NCI-H1105 (cell line): Measurements from ENCODE around the gene EYA2.
A peak's percentile ranks its signal among the peaks of the same experiment; 100 is the strongest.

Source experiments
- DNase-seq: peaks from one replicate; lab custom pipeline; 2025; lab: John Stamatoyannopoulos, UW

EYA2 gene

DNA sequence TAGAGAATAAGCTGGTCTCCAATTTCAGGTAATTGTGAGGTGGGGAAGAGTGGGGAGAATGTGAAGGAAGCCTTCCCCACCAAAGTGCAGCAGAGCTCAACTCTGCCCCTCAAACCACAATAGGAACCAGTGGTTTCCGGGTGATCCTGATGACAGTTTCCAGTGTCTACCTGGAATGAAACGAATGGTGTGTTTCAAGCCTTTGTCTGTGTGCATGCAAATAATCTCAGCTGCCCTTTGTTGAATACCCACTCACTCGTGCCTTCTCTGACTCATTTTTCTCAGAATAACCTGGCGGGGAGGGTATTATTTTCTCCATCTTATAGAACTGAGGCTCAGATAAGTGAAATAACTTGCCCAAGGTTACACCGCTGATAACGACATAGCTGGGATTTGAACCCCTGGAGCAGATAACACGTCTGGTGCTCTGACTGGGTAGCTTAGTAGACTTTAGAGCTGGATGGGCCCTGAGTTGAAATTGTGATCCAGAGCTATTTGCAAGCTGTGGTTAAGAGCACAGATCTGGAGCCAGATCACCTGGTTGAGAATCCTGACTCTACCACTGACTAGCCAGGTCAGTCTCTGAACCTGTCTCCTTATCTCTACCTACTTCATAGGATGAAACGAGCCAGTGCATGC is 85.1 kb downstream of the EYA2 start:
- DNase-seq, result no peak

DNA sequence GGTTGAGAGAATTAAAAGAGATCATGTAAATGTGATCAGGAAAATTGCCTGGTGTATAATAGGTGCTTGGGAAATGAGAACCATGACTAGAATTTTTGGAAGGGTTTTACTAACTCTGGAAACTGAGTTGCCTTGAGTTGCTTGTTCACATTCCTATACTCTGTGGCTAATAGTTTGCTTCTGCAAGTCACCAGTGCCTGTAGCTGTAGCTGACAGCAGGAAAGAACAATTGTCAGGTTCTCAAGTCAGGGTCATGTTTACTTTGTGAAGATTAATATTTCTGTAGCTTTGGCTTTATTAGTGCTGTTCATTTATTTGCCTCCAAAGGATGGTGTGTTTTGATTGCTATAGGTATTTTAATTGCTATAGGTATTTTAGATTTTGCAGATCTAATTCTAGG is 86.5 kb downstream of the EYA2 start:
- no peak for DNase-seq

DNA sequence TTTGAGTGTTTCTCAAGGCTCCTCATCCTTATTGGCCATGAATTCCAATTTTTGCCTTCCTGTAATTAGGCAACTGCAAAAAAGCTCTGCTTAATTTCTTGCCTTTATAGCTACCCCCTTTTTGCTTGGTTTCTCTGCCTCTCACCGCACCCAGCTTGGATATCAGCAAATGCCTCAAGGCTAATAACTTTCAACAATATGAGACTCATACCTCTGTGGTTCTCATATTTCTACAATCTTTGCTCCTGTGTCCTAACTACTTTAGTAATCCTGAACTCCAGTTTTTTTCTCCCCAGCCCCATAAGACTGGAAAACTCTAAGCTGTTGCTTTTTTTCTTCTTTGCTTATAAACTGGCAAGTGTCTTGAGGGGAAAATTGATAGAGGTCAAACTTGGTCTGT is 88.8 kb downstream of the EYA2 start:
- no peak for DNase-seq

DNA sequence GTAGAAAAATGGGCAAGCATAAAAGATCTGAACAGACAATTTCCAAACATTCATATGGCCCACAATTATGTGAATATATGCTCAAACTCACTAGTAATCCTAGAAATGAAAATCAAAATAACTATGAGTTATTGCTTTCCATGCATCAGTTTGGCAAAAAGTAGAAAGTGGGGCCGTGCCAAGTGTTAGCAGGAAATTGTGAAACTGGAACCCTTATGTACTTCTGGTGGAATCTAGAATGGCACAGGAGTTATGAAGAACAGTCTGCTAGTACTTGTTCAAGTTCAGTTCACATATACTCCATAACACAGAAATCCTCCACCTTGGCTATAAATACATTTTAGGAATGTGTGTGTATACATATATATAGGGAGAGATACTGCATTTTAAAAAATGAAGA is 89.8 kb downstream of the EYA2 start:
- DNase-seq, result no peak

DNA sequence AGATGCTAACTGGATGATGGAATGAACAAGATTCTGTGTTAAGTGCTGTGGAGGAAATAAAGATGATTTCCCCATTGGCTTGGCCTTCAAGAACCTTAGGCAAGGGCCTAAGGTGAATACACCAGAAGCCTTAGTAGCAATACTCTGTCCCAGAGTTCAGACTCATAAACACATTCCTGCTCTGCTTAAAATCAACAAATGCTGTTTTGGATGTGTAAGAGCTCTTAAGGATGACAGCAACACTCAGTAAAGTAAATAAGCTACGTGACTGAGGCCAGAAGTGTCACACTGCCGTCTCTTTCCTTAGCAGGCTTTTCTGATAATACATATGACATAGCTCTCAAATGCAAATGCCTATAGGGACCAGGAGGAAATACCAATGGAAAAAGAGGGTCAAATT is 90.6 kb downstream of the EYA2 start:
- DNase-seq, result no peak

DNA sequence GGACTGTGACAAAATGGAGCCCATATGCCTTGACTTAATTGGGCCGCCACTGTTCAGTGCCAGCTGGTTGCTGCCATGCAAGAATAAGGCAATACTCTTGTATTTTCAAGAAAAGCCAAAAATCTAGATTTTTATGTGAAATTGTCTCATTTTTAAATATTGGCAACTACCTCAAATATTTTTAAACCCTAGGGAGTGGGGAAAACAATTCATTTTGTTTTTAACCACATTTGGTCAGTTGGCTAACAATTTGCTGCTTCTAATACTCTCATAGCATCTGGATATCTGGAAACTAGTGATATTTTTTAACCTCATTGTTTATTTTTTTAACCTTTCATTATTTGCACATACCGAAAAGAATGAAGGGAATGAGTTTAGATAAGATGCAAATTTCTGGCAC is 91.0 kb downstream of the EYA2 start:
- no peak for DNase-seq

DNA sequence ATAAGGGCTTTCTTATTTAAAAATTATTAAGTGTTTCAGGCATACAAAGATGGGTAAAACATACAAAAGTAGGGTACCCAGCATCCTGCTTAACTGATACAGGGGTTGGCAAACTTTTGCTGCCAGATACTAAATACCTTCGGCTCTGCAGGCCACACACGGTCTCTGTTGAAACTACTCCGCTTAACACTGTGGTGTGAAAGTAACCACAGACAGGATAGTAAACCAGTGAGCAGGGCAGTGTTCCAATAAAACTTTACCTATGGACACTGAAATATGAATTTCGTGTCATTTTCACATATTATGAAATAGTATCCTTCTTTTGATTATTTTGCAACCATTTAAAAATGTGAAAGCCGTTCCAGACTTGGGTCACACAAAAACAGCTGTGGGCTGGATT is 92.4 kb downstream of the EYA2 start:
- no peak for DNase-seq

DNA sequence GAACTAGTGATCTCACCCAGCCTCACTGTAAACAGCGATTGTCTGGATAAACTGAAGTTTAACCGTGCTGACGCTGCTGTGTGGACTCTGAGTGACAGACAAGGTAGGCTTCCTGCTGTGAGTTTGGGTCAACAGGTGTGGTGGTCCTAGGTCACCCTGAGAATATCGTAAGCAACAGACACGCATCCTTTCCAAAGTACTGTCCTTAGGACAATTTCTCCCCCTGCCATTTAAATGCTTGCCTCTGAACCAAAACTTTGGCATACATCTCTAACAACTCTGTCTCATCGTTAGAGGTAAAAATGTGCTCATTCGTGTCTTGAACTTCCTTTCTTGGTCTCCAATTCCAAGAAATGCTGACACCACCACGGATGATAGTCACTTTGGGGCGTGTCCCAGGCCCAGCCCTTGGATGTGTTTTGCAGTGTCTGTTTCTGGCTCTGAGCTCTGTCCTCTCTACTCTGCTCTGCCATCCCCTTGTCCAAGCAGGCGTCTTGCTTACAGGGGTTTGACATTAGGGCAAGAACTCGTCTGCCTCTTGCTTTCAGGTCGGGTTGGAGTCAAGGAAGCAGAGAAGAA is 95.5 kb downstream of the EYA2 start:
- no peak for DNase-seq

DNA sequence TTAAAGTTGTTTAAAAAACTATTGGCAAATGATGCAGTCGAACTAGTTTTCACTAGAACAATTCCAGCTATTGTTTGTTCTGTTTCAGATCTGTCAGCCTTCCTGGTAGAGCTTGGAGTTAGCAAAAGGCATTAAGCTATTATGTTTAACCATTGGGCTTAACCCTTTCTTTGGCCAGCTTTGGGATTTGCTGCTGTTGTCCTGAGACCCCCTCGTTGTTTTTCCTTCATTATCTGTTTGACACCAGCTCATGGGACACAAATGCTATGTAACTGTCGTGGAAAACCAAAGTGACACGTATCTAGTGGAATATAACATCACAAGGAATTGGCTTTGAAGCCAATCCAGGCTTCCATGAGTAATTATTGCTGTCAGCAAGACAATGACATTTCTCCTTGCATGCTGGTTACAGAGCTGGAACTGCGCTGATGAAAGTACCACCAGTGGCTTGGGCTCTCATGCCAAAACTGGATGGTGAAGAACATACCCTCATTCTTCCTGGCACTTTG is 96.0 kb downstream of the EYA2 start:
- DNase-seq, result no peak

DNA sequence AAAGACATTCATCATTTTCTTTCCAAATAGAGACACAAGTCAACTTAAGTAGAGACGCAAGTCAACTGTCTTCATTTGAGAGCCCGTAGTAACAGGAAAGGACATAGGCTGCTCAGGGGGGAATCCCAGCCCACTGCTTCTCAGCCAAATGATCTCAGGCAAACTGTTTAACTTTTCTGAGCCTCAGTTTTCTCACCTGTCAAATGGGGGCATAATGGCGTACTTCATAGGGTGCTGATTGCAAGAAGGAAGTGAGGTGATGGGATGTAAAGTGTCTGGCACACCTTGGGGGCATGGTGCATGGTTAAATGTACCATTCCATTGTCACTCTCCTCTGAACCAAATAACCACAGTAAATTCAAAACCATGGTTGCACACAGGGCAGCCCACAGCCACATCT is 96.5 kb downstream of the EYA2 start:
- DNase-seq, result no peak

DNA sequence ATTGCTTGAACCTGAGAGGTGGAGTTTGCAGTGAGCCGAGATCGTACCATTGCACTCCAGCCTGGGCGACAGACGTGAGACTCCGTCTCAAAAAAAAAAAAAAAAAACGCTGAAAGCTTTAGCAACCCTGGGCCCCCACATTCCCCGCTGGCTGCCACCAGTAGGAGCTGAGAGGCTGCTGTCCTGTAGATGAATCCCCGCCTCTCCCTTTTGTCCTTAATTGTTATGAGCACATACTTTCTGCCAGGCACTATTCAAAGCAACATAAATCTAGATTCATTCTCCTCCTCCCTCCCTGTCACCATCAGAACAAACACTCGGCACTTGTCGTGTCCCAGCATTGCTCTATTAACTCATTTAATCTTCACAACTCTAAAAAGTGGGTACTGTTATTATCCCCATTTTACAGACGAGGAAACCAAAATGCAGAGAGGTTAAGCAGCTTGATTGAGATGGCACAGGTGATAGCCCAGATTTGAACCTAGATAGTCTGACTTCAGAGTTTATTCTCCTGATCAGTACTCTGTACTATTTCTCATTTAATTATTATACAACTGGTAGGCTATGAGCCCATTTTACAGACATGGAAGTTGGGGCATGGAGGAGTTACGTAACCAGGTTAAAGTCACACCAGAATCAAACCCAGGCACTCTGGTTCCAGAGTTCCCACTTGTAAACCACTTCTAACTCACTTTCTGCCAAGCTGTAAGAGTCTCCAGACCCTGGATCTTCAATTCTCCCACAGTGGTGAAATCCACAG is 97.4 kb downstream of the EYA2 start:
- DNase-seq, result no peak

DNA sequence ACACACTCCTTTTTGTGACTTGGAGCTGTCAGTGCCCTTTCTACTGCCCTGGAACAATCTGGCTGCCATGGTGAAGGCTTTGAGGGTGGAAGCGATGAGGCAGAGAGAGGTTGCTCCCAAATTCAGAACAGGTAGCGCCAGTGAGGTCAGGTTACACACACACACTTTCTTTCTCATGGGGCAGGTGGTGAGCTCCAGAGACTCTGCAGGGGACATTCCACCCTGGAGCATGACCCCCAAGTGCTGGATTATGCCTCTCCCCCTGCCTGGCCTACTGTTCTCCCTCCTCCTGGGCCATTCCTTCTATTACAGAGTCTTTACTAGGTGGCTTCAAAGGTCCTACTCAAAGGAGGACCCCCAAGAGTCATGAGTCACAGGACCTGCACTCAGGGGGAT is 98.0 kb downstream of the EYA2 start:
- DNase-seq, result no peak

DNA sequence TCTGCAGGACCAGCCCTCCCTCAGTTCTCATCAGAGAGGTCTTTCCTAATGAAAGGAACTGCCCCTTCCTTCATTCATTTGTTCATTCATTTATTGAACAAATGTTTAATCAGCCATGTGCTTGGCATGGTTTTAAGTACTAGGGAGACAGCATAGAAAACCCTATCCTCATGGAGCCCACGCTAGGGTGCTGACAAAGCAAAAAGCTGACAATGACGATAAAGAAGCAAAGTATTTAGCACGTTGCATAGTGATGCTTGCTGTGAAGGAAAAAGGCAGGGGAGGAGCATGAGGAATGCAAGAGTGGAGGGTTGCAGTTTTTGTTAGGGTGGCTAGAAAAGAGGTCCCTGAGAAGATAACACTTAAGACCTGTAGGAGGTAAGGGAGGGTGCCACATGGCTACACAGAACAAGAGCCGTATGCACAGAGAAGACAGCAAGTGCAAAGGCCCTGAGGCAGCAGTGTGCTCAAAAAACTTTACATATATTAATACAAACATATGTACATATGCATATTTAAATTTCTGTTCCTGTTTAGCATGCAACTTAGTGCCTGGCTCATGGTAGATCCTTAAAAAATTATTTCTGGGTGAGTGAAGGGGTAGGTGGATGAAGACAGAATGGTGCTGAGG is 98.9 kb downstream of the EYA2 start:
- DNase-seq, result no peak

DNA sequence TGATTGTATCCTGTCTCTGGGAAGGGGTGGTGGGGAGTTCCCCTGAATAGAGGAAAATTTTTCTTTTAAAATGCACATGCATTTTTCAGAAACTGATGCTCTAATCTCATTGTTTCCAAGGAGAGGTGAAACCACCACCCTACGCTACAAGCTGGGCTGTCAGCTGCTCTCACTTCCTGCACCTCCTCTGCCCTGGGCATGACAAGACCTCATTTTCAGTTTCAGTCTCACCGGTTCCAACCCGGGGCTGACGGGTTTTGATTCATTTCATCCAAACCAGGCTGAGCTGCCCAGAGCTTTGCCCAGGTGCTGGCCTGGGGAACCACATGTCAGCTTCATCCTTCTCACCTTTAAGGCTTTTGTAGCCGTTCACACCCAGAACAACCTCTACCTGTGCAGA is 99.7 kb downstream of the EYA2 start:
- no peak for DNase-seq

DNA sequence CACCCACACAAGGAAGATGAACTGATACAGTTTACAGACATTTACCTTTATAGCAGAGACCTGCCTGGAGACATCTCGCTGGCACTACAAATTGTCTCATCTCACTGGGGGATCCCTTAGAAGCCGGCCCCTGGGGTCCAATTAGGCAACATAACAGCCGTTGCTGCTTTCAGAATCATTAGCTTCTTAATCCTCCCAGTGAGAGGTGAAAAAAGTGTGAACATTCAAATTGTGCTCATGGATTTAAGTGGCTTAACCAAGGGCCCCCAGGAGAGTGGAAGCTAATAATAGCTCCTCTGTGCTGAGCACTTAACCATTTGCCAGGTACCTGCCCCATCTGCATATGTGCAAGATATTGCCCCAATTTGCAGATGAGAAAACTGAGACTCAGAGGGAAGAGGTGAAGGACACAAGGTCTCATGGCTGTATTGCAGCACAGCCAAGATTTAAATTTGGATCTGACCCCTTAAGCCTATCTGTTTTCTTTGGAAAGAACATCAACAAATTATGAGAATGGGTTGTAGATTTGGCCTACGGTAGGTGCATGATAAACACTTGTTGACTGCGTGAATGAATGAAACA is 101.0 kb downstream of the EYA2 start:
- no peak for DNase-seq

DNA sequence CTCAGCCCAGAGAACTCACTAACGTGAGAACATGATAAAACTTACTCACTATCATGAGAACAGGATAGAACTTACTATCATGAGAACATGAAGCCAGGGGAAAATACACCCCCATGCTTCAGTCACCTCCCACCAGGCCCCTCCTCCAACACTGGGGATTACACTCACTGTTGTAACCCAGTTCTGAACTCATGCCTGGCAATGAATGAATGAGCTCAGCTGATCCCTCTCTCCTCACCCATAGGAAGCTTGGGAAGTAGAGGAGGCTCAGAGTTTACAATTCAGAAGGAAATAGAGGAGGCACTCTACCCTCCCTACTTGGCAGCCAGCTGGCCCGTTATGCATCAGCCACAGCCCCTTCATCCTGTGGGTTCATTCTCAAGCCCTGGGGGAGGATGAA is 102.5 kb downstream of the EYA2 start:
- DNase-seq, result no peak

DNA sequence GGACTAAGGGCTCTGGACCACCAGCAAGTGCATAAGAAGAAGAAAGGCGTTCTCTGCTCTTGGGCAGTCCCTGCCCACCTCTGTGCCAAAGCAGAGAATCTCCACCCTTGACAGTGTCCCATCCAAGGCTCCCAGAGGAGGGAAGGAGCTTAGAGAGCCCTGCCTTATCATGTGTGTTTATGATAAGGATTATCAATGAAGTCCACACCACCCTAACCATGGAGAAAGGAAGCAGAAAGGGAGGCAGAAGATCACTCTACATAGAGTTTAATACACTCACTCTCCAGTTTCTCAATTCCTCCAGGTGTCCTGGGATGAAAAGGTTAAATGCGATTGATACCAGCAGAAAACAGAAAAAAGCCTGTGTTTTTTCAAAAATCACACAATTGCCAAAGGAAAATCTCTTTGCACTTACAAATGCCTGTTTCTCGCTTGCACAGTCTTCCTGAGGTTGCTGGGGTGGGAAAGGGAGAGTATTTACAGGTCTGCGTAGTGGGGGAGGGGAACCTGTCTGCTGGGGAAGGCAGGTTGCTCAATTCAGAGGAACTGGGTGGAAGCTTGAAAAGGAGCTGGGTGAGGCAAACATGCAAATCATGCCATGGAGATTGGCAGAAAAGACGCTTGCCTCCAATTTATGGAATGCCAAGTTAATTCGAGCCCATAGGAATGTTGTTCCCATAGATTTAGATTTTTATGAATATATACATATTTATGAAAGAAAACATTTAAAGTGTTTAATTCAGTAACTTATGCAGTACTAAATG is 104.0 kb downstream of the EYA2 start:
- DNase-seq, result no peak

DNA sequence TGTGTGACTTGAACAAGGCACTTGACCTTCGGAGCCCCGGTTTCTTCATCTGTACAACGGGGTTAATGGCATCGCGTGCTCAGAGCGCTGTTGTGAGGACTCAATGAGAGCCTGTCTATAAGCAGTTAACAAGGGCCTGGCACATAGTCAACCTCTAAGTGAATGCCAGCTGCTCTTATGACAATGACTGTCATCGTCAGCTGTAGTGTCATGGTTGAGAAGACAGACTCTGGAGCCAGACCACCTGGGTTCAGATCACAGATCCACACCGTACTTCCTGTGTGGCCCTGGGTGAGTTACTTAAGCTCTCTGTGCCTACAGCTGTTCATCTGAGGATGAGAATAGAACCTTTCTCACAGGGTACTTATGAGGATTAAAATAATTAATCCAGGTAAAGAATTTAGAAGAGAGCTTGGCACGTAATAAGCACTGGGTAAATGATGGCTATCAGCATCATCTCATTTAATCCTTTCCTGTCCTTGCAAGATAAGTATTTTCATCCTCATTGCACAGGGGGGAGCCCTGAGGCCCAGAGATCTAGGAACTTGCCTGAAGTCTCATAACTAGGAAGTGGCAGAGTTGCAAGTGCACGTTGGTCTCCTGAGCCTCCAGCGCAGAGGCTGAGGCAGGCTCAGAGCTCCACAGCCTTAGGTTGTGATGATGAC is 105.3 kb downstream of the EYA2 start:
- peak; percentile 34 for DNase-seq

DNA sequence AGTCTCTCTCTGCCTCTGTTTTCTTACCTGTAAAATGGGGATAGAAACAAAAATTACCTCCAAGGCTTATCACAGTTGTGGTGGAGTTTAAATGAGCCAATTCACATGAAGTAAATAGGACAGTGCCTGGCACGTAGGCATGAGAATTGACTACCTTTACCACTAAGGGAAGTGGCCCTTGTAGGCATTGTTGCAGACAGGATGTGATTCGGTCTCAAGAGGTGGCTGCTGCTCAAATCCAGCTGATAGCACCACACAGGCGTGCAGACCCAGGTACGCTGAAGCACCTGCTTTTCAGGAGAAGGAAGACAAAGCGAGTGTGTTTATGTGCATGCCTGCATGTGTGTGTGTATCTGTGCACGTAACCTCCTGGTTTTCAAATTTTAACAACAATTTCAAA is 108.6 kb downstream of the EYA2 start:
- DNase-seq, result no peak

DNA sequence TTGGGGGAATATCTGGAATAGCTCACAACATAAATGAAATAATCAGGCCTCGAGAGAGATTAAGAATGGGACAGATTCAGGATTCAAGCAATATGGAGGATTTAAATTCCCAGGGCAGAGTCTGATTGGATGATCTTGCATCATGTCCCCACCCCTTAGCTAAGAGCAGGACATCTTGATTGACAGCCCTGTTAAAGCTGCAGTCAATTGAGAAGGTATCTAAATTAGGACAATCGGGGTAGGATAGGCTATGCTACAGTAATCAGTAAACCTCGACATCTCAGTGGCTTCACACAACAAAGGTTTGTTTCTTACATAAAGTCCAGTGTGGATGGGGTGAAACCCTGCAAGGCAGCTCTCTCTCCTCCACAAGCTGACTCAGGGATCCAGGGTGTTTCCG is 109.5 kb downstream of the EYA2 start:
- no peak for DNase-seq
